Measurements from ENCODE around the gene MAPK9. TPM values are rescaled to one million over a fixed set of nuclear protein-coding genes. Genes with fewer than 3 reads are reported as not detected.
"Not testable (repeated sequence)": the region's sequence is repeated elsewhere in the genome, so short reads cannot be mapped to it uniquely, and the experiment has no call there.

The MAPK9 gene
- total RNA-seq, 1 donor from 2014 or later = 12.9 TPM

DNA sequence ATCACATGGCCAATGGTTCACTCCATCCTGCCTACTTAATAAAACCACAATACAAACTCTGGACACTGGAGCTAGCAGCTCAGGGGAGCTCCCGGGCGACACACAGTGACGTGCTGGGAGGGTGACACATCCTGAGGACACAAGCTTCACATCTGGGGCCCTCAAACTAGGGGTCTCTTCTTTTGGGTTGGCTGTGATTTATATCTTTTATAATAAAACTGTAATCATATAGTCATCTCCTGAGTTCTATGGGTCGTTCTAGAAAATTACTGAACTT, 12.1 kb upstream of the MAPK9 start:
- intact Hi-C loops (cut with DNase I) = no loop called here
- TF ChIP-seq, protein P1, sequence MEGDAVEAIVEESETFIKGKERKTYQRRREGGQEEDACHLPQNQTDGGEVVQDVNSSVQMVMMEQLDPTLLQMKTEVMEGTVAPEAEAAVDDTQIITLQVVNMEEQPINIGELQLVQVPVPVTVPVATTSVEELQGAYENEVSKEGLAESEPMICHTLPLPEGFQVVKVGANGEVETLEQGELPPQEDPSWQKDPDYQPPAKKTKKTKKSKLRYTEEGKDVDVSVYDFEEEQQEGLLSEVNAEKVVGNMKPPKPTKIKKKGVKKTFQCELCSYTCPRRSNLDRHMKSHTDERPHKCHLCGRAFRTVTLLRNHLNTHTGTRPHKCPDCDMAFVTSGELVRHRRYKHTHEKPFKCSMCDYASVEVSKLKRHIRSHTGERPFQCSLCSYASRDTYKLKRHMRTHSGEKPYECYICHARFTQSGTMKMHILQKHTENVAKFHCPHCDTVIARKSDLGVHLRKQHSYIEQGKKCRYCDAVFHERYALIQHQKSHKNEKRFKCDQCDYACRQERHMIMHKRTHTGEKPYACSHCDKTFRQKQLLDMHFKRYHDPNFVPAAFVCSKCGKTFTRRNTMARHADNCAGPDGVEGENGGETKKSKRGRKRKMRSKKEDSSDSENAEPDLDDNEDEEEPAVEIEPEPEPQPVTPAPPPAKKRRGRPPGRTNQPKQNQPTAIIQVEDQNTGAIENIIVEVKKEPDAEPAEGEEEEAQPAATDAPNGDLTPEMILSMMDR (IDR thresholded peaks at IDR 0.05) = no peak
- peaks cover 0 to 22% of the 10 kb centered on the region in 2 donors for H3K36me3 ChIP-seq

DNA sequence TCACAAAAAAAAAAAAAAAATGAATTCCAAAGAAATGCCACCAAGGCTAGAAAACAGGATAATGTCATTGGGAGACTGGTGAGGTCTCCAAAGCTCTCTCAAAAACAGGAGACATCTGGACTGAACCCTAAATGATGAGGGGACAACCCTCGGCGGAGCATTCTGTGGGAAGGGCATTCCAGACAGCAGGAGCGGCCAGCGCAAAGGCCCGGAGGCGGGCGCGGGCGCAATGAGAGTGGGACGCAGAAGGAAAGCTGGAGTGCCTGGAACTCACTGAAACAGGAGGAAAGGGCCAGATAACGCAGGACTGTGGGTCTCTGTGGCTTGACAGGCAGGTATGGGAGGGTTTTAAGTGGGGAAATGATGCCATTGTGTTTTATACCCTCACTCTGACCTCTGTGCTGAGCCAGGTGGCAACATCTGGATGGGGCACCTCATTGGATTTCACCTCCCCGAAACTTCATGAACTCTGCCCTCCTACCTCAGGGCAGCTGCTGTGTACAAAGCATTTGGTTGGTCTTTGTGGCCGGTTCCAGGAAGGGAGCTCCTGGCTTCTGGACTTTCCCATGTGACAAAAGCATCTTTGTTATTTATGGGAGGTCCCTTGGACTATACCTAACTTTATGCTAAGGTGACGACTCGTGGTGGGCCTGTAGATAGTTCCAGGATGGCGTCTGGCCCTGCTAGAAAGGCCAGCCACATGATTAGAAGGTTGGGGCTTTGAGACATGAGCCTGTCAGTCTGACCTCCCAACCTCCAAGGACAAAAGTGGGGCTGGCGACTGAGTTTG, 11.5 kb upstream of the MAPK9 start:
- peaks cover 0 to 22% of the 10 kb centered on the region in 2 donors for H3K36me3 ChIP-seq
- intact Hi-C loops (cut with DNase I) = no loop called here

More for the DNA sequence above, 12.1 kb upstream of the MAPK9 start:
- Histone ChIP-seq H3K4me3 (no peak overlapping the region), H3K27me3 (no peaks in the 10 kb centered on the region), H3K27ac (no peak overlapping the region), H3K4me1 (no peaks in the 10 kb centered on the region), H3K9me3 (no peaks in the 10 kb centered on the region)
- no peak for DNase-seq (ENCODE audit: low spot score in 2 of 2)

DNA sequence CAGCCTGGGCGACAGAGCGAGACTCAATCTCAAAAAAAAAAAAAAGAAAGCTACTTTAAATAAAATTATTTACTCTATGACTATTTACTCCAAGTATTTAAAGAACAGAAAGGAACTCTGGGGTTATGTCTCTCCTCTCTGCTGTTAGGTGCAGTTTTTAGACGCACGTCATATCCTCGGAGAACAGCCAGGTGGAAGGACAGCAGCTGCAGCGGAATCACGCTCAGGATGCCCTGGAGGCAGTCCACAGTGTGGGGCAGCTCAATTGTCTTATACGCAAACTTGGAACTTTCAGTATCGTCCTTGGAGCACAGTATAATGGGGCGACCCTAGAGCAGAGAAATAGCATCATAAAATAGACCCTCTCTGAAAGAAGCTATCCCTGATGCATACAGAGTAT, 10.4 kb upstream of the MAPK9 start:
- H3K36me3 ChIP-seq = peaks cover 0 to 22% of the 10 kb centered on the region in 2 donors
- no peaks in the 10 kb centered on the region for H3K27me3 ChIP-seq
- no peak overlapping the region for H3K4me3 ChIP-seq
- no peaks in the 10 kb centered on the region for H3K9me3 ChIP-seq
- intact Hi-C loops (cut with DNase I) = no loop called here
- no peaks in the 10 kb centered on the region for H3K4me1 ChIP-seq
- TF ChIP-seq, protein P1 (IDR thresholded peaks at IDR 0.05) = no peak
- no peak overlapping the region for H3K27ac ChIP-seq
- no peak for DNase-seq (ENCODE audit: low spot score in 2 of 2)

More for the DNA sequence above, 11.5 kb upstream of the MAPK9 start:
- Histone ChIP-seq H3K9me3 (no peaks in the 10 kb centered on the region), H3K27ac (no peak overlapping the region), H3K4me3 (no peak overlapping the region), H3K27me3 (no peaks in the 10 kb centered on the region), H3K4me1 (no peaks in the 10 kb centered on the region)
- TF ChIP-seq, protein P1 (IDR thresholded peaks at IDR 0.05) = no peak
- DNase-seq (ENCODE audit: low spot score in 2 of 2) = no peak

DNA sequence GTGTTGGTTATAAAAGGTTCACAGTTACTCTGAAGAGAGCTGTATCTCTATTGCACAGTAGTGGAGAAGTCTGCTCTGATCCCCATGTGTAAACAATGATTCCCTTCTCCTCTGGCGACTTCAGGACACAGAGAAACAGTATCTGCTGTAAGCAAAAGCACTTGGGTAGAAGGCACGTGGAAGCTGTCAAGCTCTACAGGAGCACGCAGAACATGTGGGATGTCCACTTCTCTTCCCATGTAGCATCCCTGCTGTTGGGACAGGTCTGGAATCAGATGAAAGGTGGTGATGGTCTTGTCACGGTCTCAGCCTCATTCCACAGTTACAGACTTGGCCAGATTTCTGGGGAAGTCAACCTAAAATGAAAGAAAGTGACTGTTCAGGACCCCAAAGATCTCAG, 9.4 kb upstream of the MAPK9 start:
- H3K36me3 ChIP-seq = peaks cover 0 to 22% of the 10 kb centered on the region in 2 donors
- no peak overlapping the region for H3K4me3 ChIP-seq
- no peaks in the 10 kb centered on the region for H3K27me3 ChIP-seq
- no peak for DNase-seq (ENCODE audit: low spot score in 2 of 2)
- H3K27ac ChIP-seq = no peak overlapping the region
- no peaks in the 10 kb centered on the region for H3K4me1 ChIP-seq
- TF ChIP-seq, protein P1 (IDR thresholded peaks at IDR 0.05) = no peak
- no peaks in the 10 kb centered on the region for H3K9me3 ChIP-seq
- intact Hi-C loops (cut with DNase I) = no loop called here

DNA sequence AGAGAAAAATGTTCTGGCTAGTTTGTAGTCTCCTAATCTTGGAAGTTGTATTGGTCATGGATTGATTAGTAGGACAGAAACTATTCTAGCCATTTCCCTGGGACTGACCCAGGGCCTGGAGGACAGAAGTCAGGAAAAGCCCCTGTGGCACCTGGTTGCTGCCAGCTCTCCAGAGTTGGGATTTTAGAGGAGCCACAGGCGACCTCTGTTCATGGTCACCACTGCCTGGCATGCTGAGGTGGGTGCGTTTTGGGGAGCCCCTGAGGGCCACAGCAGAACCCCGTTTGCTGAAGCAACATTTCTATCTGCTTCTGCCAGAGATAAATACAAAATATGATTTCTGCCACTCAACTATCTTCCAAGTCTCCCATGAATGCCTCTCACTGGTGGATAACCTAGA, 7.6 kb upstream of the MAPK9 start:
- intact Hi-C loops (cut with DNase I) = loop anchor here (10.0 kb wide), 2 partner anchors 445 to 505 kb away; partner anchors contain the start of genes MGAT1 and MRNIP
- no peak overlapping the region for H3K4me3 ChIP-seq
- H3K9me3 ChIP-seq = no peaks in the 10 kb centered on the region
- TF ChIP-seq, protein P1 (IDR thresholded peaks at IDR 0.05) = no peak
- H3K4me1 ChIP-seq = no peaks in the 10 kb centered on the region
- H3K36me3 ChIP-seq = peaks cover 0 to 18% of the 10 kb centered on the region in 2 donors
- H3K27ac ChIP-seq = no peak overlapping the region
- no peaks in the 10 kb centered on the region for H3K27me3 ChIP-seq
- no peak for DNase-seq (ENCODE audit: low spot score in 2 of 2)

DNA sequence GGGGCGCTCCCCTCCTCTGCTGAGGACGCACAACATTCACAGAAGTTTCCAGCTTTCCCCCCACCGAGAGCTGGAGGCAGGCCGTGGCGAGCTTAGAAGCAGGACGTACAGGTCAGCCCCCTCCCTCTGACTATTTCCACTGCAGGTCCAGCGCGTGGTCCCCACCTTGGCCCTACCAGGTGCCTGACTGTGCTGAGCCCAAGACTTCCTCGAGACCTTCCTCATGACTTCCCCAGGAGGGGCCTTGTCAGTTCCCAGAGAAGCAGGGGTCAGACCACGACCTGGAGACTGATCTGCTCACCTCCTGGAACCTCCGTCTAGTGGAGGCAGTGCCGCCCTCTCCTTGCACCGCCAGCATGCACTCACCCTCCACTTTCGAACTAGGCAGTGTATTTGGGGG, 7.1 kb upstream of the MAPK9 start:
- peaks cover 0 to 13% of the 10 kb centered on the region in 2 donors for H3K36me3 ChIP-seq

More for the DNA sequence above, 7.1 kb upstream of the MAPK9 start:
- not testable (repeated sequence) for DNase-seq (ENCODE audit: low spot score in 2 of 2); H3K4me3 ChIP-seq; H3K4me1 ChIP-seq; H3K27ac ChIP-seq; H3K9me3 ChIP-seq; H3K27me3 ChIP-seq
- intact Hi-C loops (cut with DNase I) = loop anchor here (10.0 kb wide), 2 partner anchors 444 to 506 kb away; partner anchors contain the start of genes MGAT1 and MRNIP
